PC-9 (cell line): ENCODE measurements around the gene TPX2. TPM values are rescaled to one million over a fixed set of nuclear protein-coding genes. Genes with fewer than 3 reads are reported as not detected.

Experiments
- BruUV-seq: library from RNA; stranded (reverse); fragments of 400-500 nt; replicated peaks from 2 replicates; lab custom pipeline; 2021; lab: Mats Ljungman, UMichigan
- CTCF ChIA-PET: fragments of 300-600 bp; sonication (Branson Sonifier 250); formaldehyde crosslinking; loops from one replicate; lab custom pipeline; 2022; ENCODE audit warnings: antibody characterized with exemption; lab: Charles Lee
- POLR2A ChIA-PET: fragments of 300-600 bp; sonication (Branson Sonifier 250); formaldehyde crosslinking; loops from one replicate; lab custom pipeline; 2022; ENCODE audit warnings: antibody characterized with exemption; ENCODE audit not compliant: unreplicated experiment; lab: Charles Lee
- DNase-seq, 2 experiments: peaks; one replicate each; pipeline versions ENCODE4 v3.0.0 to v3.0.0-alpha.2; 2015 to 2022; ENCODE audit warnings: mixed read lengths in 1 of 2
- H2AFZ ChIP-seq: fragments of 200-600 bp; sonication (generic); 2 replicates; pipeline ENCODE4 v1.8.1; 2017; ENCODE audit warnings: antibody characterized with exemption
- H3F3A ChIP-seq: fragments of 200-600 bp; sonication (generic); 2 replicates; pipeline ENCODE4 v1.8.1; 2017; ENCODE audit warnings: antibody characterized with exemption, mild to moderate bottlenecking, low read depth; ENCODE audit not compliant: insufficient read depth
- H3K27ac ChIP-seq: fragments of 200-600 bp; sonication (generic); 2 replicates; pipeline ENCODE4 v1.6.1; 2016; ENCODE audit warnings: mixed run types
- H3K27me3 ChIP-seq: fragments of 200-600 bp; sonication (generic); 2 replicates; pipeline ENCODE4 v1.6.1; 2016; ENCODE audit warnings: low read depth, mixed run types; ENCODE audit not compliant: insufficient read depth
- H3K36me3 ChIP-seq: fragments of 200-600 bp; sonication (generic); 2 replicates; pipeline ENCODE4 v1.6.1; 2016; ENCODE audit warnings: low read depth, mixed run types
- H3K4me1 ChIP-seq: fragments of 200-600 bp; sonication (generic); replicated peaks from 2 replicates; pipeline ENCODE4 v1.6.1; 2016; ENCODE audit warnings: mixed run types; ENCODE audit not compliant: insufficient read depth
- H3K4me2 ChIP-seq: fragments of 200-600 bp; sonication (generic); 2 replicates; pipeline ENCODE4 v1.6.1; 2017; ENCODE audit warnings: mixed run types
- H3K4me3 ChIP-seq: fragments of 200-600 bp; sonication (generic); 2 replicates; pipeline ENCODE4 v1.6.1; 2016; ENCODE audit warnings: mixed run types
- H3K79me2 ChIP-seq: fragments of 200-600 bp; sonication (generic); 2 replicates; pipeline ENCODE4 v1.6.1; 2017; ENCODE audit warnings: low read depth, mixed run types
- H3K9me2 ChIP-seq: fragments of 200-600 bp; sonication (generic); 2 replicates; pipeline ENCODE4 v1.8.1; 2017; ENCODE audit warnings: mild to moderate bottlenecking; ENCODE audit not compliant: insufficient read depth
- H3K9me3 ChIP-seq: fragments of 200-600 bp; sonication (generic); 2 replicates; pipeline ENCODE4 v1.8.1; 2016; ENCODE audit warnings: low read depth; ENCODE audit not compliant: insufficient read depth
- H4K20me1 ChIP-seq: fragments of 200-600 bp; sonication (generic); 2 replicates; pipeline ENCODE4 v1.8.1; 2017; ENCODE audit not compliant: insufficient read depth
- EZH2 ChIP-seq: fragments of 200-600 bp; sonication (generic); IDR thresholded peaks from 2 replicates; pipeline ENCODE4 v1.8.0; 2017; ENCODE audit warnings: antibody characterized with exemption, low read depth
- intact Hi-C: fragments of 100-400 bp; cut with micrococcal nuclease; formaldehyde crosslinking; loops from one replicate; pipeline ENCODE4 v1.10.0; 2022; ENCODE audit not compliant: unreplicated experiment
- total RNA-seq: library from RNA; stranded (reverse); gene quantifications from 2 replicates; pipeline ENCODE4 v1.2.3, GENCODE V29; 2021
- TF ChIP-seq, protein P1 (sequence below): fragments of 200-600 bp; sonication (generic); conservative IDR thresholded peaks from 2 replicates; pipeline ENCODE4 v1.6.1; 2017; ENCODE audit warnings: mixed run types, antibody characterized with exemption, mild to moderate bottlenecking, moderate library complexity

Gene TPX2
- total RNA-seq, 1 experiment from 2014 or later = 164 TPM

DNA sequence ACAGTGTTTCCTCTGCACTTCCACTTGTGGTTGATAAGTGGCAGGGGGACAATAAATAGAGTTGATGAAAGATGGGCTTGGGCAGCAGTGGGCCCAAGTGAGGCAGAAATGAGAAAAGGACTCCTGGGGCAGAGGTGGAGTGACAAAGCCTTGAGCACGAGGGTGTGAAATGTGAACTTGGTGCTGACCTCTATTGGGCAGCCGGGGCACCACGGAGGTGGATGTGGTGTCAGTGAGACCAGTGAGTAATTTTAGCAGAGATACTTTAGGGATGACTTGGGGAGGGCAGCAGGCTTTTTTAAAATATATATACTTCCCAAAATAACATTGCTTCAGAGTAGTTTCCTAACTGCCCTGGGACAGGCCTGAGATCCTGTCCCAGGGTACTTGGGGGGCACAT lies 49.5 kb downstream of the TPX2 start:
- H3F3A ChIP-seq = peaks cover 7% of the 10 kb centered on the region; the same call in 1 of the 2 replicates
- H2AFZ ChIP-seq = no peak overlapping the region
- H3K4me1 ChIP-seq = no peaks in the 10 kb centered on the region
- H3K27ac ChIP-seq = no peak overlapping the region
- H3K79me2 ChIP-seq = no peaks in the 10 kb centered on the region
- no peak for TF ChIP-seq EZH2
- TF ChIP-seq, protein P1, sequence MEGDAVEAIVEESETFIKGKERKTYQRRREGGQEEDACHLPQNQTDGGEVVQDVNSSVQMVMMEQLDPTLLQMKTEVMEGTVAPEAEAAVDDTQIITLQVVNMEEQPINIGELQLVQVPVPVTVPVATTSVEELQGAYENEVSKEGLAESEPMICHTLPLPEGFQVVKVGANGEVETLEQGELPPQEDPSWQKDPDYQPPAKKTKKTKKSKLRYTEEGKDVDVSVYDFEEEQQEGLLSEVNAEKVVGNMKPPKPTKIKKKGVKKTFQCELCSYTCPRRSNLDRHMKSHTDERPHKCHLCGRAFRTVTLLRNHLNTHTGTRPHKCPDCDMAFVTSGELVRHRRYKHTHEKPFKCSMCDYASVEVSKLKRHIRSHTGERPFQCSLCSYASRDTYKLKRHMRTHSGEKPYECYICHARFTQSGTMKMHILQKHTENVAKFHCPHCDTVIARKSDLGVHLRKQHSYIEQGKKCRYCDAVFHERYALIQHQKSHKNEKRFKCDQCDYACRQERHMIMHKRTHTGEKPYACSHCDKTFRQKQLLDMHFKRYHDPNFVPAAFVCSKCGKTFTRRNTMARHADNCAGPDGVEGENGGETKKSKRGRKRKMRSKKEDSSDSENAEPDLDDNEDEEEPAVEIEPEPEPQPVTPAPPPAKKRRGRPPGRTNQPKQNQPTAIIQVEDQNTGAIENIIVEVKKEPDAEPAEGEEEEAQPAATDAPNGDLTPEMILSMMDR = no peak; the same call in 1 of the 2 replicates
- BruUV-seq = no TSS peak
- no peak for DNase-seq
- H3K9me3 ChIP-seq = no peaks in the 10 kb centered on the region
- no peaks in the 10 kb centered on the region for H3K27me3 ChIP-seq
- ChIA-PET CTCF (no interaction called here), POLR2A (interaction anchor here (0.7 kb wide), 1 partner anchor 84 kb away, joined by 3 read pairs; no protein-coding TSS in a partner anchor)
- H3K36me3 ChIP-seq = peaks cover 22% of the 10 kb centered on the region
- intact Hi-C loops = loop anchor here (5.0 kb wide), 1 partner anchor 36 kb away; no protein-coding TSS in a partner anchor
- H3K4me3 ChIP-seq = no peak overlapping the region
- H3K9me2 ChIP-seq = no peaks in the 10 kb centered on the region
- H4K20me1 ChIP-seq = peaks cover 12% of the 10 kb centered on the region; the same call in 1 of the 2 replicates
- H3K4me2 ChIP-seq = no peak overlapping the region

DNA sequence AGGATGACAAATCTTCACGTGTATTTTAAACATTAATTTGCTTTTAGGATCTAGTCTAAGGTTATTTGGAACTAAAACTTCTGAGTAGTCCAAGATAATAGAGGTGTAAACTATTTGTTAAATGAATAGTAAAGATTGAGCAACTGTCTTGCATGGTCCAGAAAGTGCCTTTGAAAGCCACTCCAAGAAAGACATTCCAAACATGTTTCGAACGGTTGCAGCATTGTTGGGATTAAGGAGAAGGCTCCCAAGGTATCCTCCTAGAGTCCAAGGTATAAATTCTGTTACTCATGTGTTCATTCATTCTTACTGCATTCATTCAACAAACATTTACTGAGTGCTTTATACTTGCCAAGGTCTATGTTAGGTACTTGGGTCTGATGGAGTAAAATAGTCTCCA lies 51.3 kb downstream of the TPX2 start:
- H3K27me3 ChIP-seq = no peaks in the 10 kb centered on the region
- no peak for TF ChIP-seq EZH2
- TF ChIP-seq, protein P1 = no peak
- no peaks in the 10 kb centered on the region; the same call in 1 of the 2 replicates for H3F3A ChIP-seq
- ChIA-PET CTCF (no interaction called here), POLR2A (no interaction called here)
- BruUV-seq = no TSS peak
- no peaks in the 10 kb centered on the region for H3K9me3 ChIP-seq
- H3K4me1 ChIP-seq = no peaks in the 10 kb centered on the region
- H3K4me2 ChIP-seq = no peak overlapping the region
- H3K27ac ChIP-seq = no peak overlapping the region
- H3K9me2 ChIP-seq = no peaks in the 10 kb centered on the region
- intact Hi-C loops = no loop called here
- H3K4me3 ChIP-seq = no peak overlapping the region
- DNase-seq = no peak
- H2AFZ ChIP-seq = no peak overlapping the region
- H3K79me2 ChIP-seq = no peaks in the 10 kb centered on the region
- H4K20me1 ChIP-seq = 0 out of 2 replicates have a peak, but pooled peaks cover 8% of the 10 kb centered on the region
- H3K36me3 ChIP-seq = peaks cover 27% of the 10 kb centered on the region

DNA sequence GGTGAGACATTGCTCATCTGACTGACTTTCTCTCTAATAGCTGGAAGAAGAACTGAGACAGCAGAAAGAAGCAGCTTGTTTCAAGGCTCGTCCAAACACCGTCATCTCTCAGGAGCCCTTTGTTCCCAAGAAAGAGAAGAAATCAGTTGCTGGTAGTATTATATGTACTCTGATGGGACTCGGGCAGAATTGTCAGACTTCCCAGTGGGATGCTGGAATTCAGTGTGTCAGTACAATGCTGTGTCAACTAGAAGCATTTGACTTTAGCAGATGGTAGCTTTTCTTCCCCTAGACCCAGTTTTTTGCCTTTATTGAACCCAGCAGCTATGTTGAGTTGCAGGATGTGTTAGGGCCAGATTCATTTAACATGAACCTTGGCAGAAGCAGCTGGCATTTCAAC lies 58.3 kb downstream of the TPX2 start:
- CTCF ChIA-PET = no interaction called here
- no peaks in the 10 kb centered on the region for H3K27me3 ChIP-seq
- no peak overlapping the region for H3K4me3 ChIP-seq
- TF ChIP-seq EZH2 = no peak
- no peaks in the 10 kb centered on the region for H3K9me2 ChIP-seq
- H3K4me1 ChIP-seq = no peaks in the 10 kb centered on the region
- H3K4me2 ChIP-seq = no peak overlapping the region
- peaks cover 16% of the 10 kb centered on the region; the same call in 1 of the 2 replicates for H3F3A ChIP-seq
- no peak overlapping the region for H2AFZ ChIP-seq
- H3K79me2 ChIP-seq = no peaks in the 10 kb centered on the region
- no peak overlapping the region for H3K27ac ChIP-seq
- no TSS peak for BruUV-seq
- intact Hi-C loops = no loop called here
- DNase-seq = no peak
- H3K36me3 ChIP-seq = peaks cover 44% of the 10 kb centered on the region
- H3K9me3 ChIP-seq = no peaks in the 10 kb centered on the region
- H4K20me1 ChIP-seq = peaks cover 4% of the 10 kb centered on the region; the same call in 1 of the 2 replicates
- POLR2A ChIA-PET = no interaction called here

DNA sequence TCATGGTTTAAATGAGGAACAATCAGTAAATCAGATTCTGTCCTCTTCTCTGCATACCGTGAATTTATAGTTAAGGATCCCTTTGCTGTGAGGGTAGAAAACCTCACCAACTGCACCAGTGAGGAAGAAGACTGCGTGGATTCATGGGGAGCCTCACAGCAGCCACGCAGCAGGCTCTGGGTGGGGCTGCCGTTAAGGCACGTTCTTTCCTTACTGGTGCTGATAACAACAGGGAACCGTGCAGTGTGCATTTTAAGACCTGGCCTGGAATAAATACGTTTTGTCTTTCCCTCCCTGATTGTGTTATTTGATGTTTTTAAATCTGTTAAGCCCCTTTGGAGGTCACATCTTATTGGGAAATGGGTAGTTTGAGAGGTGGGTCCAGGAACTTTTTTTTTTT lies 62.4 kb downstream of the TPX2 start:
- CTCF ChIA-PET = no interaction called here
- H2AFZ ChIP-seq = no peak overlapping the region

More for the DNA sequence above, 62.4 kb downstream of the TPX2 start:
- Histone ChIP-seq H3K4me3 (no peak overlapping the region), H3K9me2 (no peaks in the 10 kb centered on the region), H3K36me3 (peaks cover 21% of the 10 kb centered on the region), H3K4me1 (no peaks in the 10 kb centered on the region), H4K20me1 (no peaks in the 10 kb centered on the region; the same call in 1 of the 2 replicates), H3K27ac (no peak overlapping the region), H3K27me3 (no peaks in the 10 kb centered on the region), H3F3A (peaks cover 19% of the 10 kb centered on the region; the same call in 1 of the 2 replicates), H3K4me2 (no peak overlapping the region), H3K79me2 (no peaks in the 10 kb centered on the region), H3K9me3 (no peaks in the 10 kb centered on the region)
- TF ChIP-seq, protein P1 = no peak
- TF ChIP-seq EZH2 = no peak
- intact Hi-C loops = no loop called here
- BruUV-seq = no TSS peak
- POLR2A ChIA-PET = no interaction called here
- no peak for DNase-seq
